ENCODE measurements around the gene MAGED1.
"Not testable (repeated sequence)": the region's sequence is repeated elsewhere in the genome, so short reads cannot be mapped to it uniquely, and the experiment has no call there.

The MAGED1 gene

DNA sequence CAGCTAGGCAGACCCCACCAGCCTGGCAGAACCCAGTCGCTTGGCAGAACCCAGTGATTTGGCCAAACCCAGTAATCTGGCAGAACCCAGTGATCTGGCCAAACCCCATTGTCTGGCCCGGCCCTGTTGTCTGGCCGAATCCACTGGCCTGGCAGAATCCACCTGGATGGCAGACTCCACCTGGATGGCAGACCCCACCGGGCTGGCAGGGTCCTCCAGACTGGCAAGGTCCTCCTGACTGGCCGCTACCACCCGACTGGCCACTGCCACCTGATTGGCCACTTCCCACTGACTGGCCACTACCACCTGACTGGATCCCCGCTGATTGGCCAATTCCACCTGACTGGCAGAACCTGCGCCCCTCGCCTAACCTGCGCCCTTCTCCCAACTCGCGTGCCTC is 3.2 kb downstream of the MAGED1 start:
- no peak for DNase-seq

GRCh38 chrX:51899741-51900140 is 6.3 kb downstream of the MAGED1 start:
- no peak for DNase-seq

GRCh38 chrX:51902510-51903050 is 9.2 kb downstream of the MAGED1 start:
- no peak for DNase-seq

DNA sequence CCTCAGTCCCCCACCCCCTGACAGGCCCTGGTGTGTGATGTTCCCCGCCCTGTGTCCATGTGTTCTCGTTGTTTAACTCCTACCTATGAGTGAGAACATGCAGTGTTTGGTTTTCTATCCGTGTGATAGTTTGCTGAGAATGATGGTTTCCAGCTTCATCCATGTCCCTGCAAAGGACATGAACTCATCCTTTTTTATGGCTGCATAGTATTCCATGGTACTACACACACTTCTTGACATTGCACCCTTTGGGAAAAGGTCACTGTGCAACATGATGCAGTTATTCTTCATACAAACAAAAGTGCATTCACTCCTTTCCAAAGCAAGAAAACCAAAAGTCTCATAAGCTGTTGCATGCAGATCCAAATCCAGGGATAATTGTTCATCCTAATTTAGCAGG is 11.7 kb downstream of the MAGED1 start:
- not testable (repeated sequence) for DNase-seq

GRCh38 chrX:51905711-51906110 is 12.3 kb downstream of the MAGED1 start:
- DNase-seq = no peak

DNA sequence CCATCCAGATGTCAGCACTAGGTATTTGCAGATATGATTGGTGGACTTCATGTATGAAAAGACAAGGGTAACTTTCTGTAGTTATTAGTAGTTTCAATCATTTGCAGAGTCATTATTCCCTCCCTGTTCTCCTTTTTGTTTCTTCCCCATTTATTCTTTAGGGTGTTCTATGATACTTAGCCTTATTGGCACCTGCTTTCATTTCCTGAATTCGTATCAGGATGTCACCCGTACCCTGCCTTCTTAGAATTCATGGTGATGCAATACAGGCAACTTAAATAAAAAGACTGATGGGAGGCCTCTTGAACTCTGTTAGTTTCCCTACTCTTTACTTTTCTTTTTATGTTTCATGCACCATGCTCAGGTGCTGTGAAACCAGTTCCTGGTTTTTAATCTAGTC is 24.2 kb downstream of the MAGED1 start:
- no peak for DNase-seq

DNA sequence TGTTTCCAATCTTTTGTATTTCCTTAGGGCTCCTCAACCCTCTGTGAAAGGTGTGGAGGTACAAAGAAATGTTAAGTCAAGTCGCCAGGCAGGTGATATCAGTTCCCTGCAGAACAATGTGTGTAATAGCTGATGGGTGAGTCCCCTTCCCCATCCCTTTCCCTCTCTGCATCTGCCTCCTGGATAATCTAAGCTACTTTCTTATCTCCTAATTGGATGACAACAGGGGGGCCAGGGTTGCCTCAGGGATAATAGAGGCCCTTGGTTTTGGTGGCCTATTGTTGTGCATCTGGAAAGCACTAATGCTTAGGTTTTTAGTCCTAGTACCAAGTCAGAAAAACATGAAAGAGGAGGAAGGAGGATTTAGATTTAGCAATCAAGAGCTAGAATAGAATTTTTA is 29.1 kb downstream of the MAGED1 start:
- DNase-seq = no peak

GRCh38 chrX:51931566-51932150 is 38.2 kb downstream of the MAGED1 start:
- no peak for DNase-seq
